ENCODE measurements around the gene TAPBPL.
"Not testable (repeated sequence)": the region's sequence is repeated elsewhere in the genome, so short reads cannot be mapped to it uniquely, and the experiment has no call there.

Gene TAPBPL

DNA sequence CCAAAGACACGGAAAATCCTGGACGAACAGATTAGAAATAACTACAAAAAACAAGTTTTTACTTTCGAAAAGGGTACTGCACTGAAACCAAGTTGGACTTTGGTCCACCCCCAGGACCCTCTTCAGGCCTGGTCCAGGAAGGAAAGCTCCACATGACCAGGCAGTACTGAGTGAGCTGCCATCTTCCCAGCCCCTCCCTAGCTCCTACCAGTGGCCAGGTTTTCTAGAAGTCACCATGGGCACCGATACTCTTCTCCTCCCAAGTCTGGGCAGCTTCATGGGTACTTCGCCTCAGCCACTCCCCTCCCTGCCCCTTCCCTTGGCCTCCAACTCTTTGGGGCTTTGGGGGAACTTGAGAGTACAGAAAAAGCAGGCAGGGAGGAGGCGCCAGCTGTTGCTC is 12.0 kb downstream of the TAPBPL start:
- no peak for DNase-seq

DNA sequence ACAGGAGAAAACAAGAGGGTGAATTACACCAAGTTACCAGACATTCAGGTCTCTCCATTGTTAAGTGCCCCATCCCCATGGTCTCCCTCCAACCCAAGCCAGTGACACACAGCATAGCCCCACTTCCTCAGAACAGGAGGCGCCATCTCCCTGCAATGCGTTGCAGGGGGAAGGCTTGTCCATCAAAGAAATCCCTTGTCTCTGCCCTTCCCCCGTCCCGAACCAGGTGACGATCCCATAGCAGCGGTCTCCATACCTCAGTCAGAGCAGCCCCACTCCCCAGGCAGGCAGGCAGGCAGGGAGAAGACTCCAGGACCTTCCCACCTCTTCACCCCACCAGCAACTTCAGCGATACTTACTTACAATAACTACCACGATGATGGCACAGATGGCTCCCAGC is 12.7 kb downstream of the TAPBPL start:
- DNase-seq, result no peak

DNA sequence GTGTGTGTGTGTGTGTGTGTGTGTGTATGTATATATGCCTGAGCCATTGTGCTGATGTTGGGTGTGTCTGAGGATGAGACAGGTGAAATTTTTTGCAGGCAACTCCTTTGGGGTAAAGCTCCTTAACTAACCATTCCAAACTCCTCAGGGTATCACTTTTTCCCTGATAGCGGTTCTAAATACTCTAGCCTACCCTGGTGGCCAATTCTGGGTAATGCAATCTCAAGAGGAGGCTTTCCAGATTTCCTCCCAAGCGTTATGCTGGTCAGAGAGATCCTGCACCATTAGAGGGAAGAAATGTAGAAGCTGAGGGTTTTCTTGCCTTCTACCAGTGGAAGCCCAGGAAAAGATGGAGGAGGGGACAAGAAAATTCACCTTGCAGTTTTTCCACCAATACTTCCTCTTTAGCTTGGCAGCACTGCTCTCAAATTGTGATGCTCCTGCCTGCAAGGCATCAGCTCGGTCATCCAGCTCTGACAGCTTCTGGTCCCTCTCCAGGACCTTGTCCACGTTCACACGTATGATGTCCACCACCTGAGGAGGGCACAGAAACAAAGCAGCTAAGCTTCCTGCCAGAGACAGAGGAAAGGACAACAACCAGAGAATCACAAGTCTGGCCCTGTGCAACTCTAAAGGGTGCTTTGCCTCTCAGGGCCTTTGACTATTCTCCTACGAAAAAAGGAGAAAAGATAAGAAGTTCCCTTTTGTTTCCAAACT is 13.8 kb downstream of the TAPBPL start:
- DNase-seq, result no peak

DNA sequence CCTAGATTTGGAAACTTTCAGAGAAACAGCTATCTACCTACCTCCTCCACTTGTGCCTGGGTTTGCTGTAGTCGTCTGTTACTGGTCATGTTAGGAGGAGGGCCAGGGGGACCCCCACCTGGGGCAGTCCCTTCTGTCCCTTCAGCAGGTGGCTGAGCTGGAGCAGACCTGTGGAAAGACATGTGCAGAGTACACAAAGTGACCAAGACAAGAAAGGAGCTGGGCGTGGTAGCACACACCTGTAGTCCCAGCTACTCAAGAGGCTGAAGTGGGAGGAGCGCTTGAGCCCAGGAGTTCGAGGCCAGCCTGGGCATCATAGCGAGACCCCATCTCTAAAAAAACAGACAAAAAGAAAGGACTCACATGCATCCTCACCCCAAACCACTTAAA is 14.3 kb downstream of the TAPBPL start:
- no peak for DNase-seq

DNA sequence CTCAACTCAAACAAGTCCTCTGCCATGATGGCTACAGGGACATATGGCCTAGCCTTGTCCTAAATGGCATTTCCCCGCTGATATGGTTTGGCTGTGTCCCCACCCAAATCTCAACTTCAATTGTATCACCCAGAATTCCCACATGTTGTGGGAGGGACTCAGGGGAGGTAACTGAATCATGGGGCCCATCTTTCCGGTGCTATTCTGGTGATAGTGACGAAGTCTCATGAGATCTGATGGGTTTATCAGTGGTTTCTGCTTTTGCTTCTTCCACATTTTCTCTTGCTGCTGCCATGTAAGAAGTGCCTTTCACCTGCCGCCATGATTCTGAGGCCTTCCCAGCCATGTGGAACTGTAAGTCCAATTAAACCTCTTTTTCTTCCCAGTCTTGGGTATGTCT is 14.9 kb downstream of the TAPBPL start:
- DNase-seq, result not testable (repeated sequence)

DNA sequence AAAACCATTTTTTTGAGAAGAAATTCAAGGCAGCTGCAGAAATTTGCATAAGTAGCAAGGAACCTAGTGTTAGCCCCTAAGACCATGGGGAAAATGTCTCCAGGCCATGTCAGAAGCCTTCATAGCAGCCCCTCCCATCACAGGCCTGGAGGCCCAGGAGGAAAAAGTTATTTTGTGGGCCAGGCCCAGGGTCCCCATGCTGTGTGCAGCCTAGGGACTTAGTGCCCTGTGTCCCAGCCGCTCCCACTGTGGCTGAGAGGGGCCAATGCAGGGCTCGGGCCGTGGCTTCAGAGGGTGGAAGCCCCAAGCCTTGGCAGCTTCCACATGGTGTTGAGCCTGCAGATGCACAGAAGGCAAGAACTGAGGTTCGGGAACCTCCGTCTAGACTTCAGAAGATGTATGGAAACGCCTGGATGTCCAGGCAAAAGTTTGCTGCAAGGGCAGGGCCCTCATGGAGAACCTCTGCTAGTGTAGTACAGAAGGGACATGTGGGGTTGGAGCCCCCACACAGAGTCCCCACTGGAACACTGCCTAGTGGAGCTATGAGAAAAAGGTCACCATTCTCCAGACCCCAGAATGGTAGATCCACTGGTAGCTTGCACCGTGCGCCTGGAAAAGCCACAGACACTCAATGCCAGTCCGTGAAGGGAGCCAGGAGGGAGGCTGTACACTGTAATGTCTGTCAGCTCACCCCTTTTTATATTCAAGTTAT is 15.9 kb downstream of the TAPBPL start:
- not testable (repeated sequence) for DNase-seq

DNA sequence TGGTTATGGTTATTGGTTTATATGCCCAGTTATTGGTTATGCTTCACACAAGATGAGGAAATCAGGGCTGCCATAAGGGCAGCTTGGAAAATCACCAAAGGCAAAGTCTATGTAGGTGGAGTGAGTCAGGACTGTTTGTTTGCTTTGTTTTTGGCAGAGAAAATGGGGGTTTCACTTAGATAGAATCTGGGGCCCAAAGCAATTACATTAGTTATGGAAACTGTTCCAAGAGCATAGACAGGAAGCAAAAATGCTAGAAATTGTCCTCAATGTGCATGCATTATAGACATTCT is 16.4 kb downstream of the TAPBPL start:
- no peak for DNase-seq

DNA sequence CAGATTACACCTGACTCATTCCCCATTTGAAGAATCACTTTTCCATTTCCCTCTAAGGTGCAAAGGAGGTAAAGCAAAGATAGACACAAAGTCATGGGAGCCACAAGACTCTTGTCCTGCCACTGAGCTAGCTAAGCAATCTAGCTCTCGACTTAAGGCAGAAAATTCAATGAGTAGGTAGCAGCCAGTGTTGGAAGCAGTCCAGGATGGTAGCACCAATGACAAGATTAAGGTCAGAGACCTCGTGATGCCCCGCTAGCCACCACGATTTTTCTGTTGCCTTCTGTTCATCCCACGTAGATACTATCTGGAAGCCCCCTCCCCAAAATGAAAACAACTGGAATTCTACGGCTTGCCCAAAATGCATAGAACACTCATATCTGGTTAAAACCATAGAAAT is 17.2 kb downstream of the TAPBPL start:
- no peak for DNase-seq

DNA sequence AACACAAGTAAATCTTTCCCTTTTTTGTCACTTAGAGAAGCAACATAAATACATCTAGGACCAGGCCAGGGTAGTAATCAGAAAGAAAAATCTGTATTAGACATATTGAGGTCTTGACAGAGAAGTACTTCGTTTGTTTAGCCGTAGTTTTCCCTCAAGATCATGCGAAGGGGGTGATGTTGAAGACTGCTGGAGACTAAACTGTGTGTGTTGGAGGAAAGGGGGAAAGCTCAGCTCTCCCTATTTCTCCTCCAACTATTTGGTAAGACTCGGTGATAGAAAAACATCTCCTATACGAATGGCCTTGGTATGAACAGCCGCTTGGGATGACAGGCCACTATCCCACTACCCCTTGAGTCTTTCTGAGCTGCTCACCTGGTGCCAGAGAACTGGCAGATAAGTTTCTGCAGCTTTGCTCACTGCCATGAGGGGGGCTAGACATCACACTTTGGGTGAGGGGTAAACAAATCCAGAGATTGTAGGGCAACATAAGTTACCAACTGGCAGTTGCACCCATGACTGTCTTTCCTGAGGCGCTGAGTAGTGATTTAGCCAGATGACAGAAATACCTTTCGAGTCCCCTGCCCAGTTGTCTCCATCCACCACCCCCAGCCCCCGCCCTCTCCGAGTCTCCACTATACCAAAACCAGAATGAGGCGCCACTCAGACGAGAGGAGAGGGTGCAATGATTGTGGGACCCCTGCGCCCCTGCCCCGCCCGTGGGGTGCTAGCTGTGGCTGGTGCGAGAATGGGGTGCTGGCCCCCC is 17.9 kb downstream of the TAPBPL start:
- no peak for DNase-seq

DNA sequence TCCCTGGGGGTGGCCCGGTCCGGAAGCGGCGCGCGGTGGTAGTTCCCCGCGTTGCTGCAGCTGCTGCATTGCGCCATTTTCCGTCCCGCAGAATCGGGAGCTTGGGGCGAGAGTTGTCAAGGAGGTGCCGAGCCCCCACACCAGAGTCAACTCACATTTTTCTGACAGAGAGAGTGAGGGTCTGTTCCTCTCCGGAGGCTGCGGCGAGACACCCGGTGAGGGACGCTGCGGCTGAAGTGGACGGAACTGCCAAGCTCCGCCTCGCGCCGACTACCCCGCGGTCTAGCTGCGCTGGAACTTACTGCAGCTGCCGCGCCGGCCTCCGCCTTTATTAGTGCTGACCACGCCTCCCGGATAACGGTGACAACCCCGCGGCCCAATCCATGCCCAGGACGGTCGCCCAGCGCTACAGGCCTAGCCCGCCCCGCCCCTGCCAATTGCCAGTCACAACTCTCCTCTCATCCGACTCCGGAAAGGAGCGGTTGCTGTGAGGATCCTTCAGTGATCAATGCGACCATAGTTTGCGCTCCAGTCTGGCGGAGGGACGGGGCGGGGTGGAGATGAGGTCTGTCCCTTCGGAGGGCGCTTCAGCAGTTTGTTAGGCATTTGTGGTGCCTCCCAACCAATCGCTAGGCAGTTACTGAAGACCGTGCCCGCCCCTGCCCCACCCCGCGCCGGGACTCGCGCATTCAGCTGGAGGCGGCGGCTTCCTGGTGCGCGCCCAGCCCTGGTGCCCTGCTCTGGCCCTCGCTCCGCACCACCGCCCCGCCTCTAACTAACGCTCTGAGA is 18.7 kb downstream of the TAPBPL start, which contains the start of gene VAMP1:
Gene VAMP1, minus strand, starts transcription at position 303 of the 789 bp plus-strand sequence. Its CDS starts 146 bp downstream, at position 157.
- peak; percentile 97 for DNase-seq

DNA sequence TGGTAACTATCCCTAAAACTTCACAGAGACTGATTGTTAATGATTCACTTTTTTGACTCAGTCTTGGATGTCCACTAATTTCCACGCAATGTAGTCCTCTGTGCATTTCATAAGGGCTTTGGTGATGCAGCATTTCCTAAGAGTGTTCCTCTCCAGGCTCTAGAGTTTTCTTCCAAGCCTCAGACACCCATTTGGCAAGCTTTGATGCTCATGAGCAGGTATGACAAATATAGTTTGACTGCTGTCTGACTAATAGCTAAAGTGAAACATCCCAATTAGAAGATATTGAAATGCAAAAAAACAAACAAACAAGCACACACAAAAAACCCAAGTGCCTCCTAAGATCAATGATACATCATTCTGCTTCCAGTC is 20.1 kb downstream of the TAPBPL start:
- DNase-seq, result no peak

DNA sequence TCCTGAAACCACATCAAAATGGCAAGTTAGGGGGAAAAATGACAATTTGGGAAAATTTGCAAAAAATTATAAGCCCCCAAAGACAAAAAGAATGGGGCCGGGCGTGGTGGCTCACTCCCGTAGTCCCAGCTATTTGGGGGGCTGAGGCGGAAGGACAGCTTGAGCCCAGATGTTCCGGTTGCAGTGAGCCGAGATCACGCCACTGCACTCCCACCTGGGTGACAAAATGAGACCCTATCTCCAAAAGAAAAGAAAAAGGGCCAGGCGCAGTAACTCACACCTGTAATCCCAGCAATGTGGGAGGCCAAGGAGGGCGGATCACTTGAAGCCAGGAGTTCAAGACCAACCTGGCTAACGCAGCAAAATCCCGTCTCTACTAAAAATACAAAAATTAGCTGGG is 20.6 kb downstream of the TAPBPL start:
- no peak for DNase-seq

DNA sequence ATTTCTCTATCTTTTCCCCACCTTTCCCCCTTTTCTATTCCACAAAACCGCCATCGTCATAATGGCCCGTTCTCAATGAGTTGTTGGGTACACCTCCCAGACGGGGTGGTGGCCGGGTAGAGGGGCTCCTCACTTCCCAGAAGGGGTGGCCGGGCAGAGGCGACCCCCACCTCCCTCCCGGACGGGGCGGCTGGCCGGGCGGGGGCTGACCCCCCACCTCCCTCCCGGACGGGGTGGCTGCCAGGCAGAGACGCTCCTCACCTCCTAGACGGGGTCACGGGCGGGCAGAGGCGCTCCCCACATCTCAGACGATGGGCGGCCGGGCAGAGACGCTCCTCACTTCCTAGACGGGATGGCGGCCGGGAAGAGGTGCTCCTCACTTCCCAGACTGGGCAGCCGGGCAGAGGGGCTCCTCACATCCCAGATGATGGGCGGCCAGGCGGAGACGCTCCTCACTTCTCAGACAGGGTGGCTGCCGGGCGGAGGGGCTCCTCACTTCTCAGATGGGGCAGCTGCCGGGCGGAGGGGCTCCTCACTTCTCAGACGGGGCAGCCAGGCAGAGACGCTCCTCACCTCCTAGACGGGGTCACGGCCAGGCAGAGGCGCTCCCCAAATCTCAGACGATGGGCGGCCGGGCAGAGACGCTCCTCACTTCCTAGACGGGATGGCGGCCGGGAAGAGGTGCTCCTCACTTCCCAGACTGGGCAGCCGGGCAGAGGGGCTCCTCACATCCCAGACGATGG is 23.6 kb downstream of the TAPBPL start:
- DNase-seq, result not testable (repeated sequence)

DNA sequence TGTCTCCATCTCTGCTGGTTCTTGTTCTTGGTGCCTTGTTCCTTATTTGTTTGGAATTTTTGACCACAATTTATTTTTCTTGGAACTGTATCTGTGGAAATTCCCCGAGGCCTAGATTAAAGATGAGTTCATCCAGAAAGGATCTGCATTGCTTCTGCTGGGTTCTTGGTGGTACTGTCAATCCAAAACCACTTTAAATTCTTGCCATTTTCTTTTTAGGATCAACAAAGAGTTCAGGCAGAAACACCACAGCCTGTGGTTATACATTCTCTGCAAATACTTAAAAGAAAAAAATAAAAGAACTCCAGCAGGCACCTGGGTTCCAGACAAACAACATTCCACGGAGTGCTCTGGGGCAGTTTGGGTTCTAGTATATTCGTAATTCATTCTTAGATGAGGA is 24.6 kb downstream of the TAPBPL start:
- DNase-seq, result no peak

DNA sequence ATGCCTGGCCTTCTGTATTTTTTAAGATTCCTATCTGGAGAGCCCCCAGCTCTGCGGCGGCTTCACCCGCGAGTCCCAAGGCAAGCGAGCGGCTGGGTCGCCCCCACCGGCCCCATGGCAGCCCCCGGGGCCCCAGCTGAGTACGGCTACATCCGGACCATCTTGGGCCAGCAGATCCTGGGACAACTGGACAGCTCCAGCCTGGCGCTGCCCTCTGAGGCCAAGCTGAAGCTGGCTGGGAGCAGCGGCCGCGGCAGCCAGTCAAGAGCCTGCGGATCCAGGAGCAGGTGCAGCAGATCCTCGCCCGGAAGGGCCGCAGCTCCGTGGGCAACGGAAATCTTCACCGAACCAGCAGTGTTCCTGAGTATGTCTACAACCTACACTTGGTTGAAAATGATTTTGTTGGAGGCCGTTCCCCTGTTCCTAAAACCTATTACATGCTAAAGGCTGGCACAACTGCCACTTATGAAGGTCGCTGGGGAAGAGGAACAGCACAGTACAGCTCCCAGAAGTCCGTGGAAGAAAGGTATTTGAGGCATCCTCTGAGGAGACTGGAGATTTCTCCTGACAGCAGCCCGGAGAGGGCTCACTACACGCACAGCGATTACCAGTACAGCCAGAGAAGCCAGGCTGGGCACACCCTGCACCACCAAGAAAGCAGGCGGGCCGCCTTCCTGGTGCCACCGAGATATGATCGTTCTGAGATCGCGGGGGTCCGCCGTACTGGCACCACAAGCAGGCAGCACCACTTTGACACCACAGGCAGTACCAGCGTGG is 25.9 kb downstream of the TAPBPL start:
- DNase-seq, result not testable (repeated sequence)

DNA sequence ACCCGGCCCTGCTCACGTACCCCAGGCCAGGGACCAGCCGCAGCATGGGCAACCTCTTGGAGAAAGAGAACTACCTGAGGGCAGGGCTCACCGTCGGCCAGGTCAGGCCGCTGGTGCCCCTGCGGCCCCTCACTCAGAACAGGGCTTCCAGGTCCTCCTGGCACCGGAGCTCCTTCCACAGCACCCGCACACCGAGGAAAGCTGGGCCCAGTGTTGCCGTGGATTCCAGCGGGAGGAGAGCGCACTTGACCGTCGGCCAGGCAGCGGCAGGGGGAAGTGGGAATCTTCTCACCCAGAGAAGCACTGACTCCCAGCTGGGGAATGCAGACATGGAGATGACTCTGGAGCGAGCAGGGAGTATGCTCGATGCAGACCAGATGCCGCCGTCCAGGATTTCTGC is 26.6 kb downstream of the TAPBPL start:
- no peak for DNase-seq

DNA sequence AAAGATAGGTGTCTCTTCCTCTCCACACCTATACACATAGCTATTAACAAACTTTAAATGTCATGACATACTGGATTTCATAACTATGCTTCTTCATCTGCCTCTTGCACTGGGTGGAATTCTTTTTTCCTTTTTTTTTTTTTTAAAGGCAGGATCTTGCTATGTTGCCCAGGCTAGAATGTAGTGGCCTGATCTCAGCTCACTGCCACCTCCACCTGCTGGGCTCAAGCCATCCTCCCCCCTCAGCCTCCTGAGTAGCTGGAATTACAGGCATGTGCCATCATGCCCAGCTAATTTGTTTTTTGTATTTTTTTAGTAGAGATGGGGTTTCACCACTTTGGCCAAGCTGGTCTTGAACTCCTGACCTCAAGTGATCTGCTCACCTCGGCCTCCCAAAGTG is 36.4 kb downstream of the TAPBPL start:
- no peak for DNase-seq

DNA sequence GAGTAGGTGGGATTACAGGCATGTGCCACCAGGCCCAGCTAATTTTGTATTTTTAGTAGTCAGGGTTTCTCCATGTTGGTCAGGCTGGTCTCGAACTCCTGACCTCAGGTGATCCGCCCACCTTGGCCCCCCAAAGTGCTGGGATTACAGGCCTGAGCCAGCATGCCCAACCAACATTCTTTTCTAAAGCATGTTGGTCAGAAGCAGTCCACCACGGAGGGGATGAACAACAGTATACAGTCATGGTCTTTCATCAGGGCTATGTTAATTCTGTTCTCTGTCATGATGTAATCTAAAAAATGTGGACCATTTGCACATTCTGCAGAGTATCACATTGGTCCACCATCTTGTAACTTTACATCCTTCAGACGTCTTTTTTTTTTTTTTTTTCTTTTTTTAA is 37.6 kb downstream of the TAPBPL start:
- DNase-seq, result no peak

DNA sequence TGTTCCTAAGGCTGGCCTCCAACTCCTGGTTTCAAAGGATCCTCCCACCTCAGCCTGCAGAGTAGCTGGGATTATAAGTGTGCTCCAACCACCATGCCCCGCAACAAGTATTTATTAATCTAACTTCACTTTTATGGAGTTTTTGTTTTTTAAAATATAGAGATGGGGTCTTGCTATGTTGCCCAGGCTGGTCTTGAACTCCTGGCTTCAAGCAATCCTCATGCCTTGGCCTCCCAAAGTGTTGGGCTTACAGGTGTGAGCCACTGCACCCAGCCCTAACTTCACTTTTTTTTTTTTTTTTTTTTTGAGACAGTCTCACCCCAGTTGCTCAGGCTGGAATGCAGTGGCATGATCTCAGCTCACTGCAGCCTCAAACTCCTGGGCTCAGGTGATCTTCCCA is 38.8 kb downstream of the TAPBPL start:
- DNase-seq, result not testable (repeated sequence)

DNA sequence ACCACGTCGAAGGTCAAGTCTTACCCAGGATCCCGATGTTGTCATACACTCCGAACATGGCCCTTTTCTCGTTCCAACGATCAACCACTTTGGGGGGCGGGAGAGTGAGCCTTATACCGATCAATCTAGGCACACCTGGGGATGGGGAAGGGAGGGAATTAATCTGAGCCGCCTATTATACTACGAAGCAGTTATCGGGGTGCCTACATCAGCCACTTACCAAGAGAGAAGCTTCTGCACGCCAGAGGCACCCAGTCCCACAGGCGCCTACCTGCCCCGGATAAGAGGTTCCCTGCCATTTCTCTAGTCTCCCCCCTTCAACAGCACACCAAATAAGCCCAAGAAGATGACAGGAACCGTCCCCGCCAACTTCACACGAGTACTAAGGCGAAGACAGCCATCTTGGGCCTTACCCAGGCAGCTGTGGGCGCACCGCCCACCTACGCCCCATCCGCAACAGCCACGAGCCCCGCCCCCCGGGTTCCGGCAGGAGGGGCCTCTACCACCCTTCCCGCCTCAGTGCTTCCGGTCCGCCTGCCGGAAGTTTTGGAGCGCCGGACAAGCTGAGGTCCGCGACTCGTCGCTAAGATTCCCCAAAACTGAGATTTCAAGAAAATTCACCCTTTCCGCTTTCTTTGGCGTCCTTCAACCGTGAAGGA is 41.1 kb downstream of the TAPBPL start, which contains the start of gene MRPL51:
Gene MRPL51, minus strand, starts transcription at position 425 of the 659 bp plus-strand sequence. Its CDS starts 126 bp downstream, at position 299.
- DNase-seq, result peak; percentile 98

All from stimulated activated CD4-positive, alpha-beta T cell treated with anti-CD3 and anti-CD28 coated beads, Interleukin-2, amount 100 ng/mL, for 48 hours (primary cell).